K562 (cell line): Measurements from ENCODE around the gene DNAJC13. TPM values are rescaled to one million over a fixed set of nuclear protein-coding genes. Genes with fewer than 3 reads are reported as not detected.

Experiments used
- MECOM ChIP-seq: fragments of 250-450 bp; sonication (Bioruptor Pico); IDR thresholded peaks from 2 replicates; pipeline ENCODE4 v1.8.0; 2022; ENCODE audit warnings: inconsistent platforms
- PHB2 ChIP-seq: fragments of 450-650 bp; IDR thresholded peaks from 2 replicates; pipeline ENCODE4 v1.6.1; 2017; ENCODE audit warnings: low read depth
- REST ChIP-seq, 2 experiments: fragments of 450-650 bp; formaldehyde crosslinking in 1 of 2; IDR thresholded peaks; 2 replicates each; pipeline versions ENCODE4 v1.4.0 to v1.6.1; 2014 to 2020; ENCODE audit warnings: mild to moderate bottlenecking in 2 of 2, borderline replicate concordance in 1 of 2, low read depth in 1 of 2
- RHOXF2B ChIP-seq: fragments of 250-450 bp; sonication (Bioruptor Pico); conservative IDR thresholded peaks from 2 replicates; pipeline ENCODE4 v1.5.1; 2021
- THRA ChIP-seq: fragments of 450-650 bp; IDR thresholded peaks from 2 replicates; pipeline ENCODE4 v1.6.1; 2017; ENCODE audit warnings: mild to moderate bottlenecking, moderate library complexity
- ZBTB11 ChIP-seq, 3 experiments: fragments of 200-800 bp in 1 of 3; fragments of 250-450 bp in 1 of 3; fragments of 450-650 bp in 1 of 3; sonication (Bioruptor Pico) in 1 of 3; sonication (Bioruptor generic) in 1 of 3; formaldehyde crosslinking in 1 of 3; IDR thresholded peaks; 2 replicates each; pipeline versions ENCODE4 v1.6.1 to v1.8.0; 2016 to 2022; ENCODE audit warnings: mild to moderate bottlenecking in 2 of 3, missing genetic modification characterization in 2 of 3, missing compliant biosample characterization in 1 of 3, moderate library complexity in 1 of 3
- ZNF347 ChIP-seq: fragments of 450-650 bp; formaldehyde crosslinking; IDR thresholded peaks from 2 replicates; pipeline ENCODE4 v1.4.0; 2020; ENCODE audit warnings: low read depth, mild to moderate bottlenecking, moderate library complexity
- polyA plus RNA-seq, 8 experiments: library from polyadenylated mRNA; depleted of rRNA in 4 of 8; stranded (reverse) in 5 of 8; unstranded in 3 of 8; fragments of >200 nt; fragmentation: Nextera tagmentation in 2 of 8; fragmentation: Illumina TruSeq in 1 of 8; extraction: Ambion mirVana in 2 of 8; extraction: Trizol in 1 of 8; gene quantifications; 2 replicates each; pipeline versions ENCODE4 v1.2.1 to v1.2.3, GENCODE V29; 2011 to 2014; ENCODE audit warnings: inconsistent platforms in 1 of 8, missing spikeins in 1 of 8
- total RNA-seq, 7 experiments: library from RNA; depleted of rRNA in 6 of 7; stranded (reverse); fragments of >200 nt in 6 of 7; fragmentation: Illumina TruSeq in 2 of 7; extraction: Trizol in 2 of 7; gene quantifications; 2 replicates each; pipeline versions ENCODE4 v1.2.1 to v1.2.3, GENCODE V29; 2011 to 2021; ENCODE audit warnings: low replicate concordance in 1 of 7

Gene DNAJC13
- total and polyA plus RNA-seq, 9 of the 15 experiments (the other 6 are each of a cell fraction or from before 2014, with no cell fraction given), result 2.9 to 17.1 (median 10.2) TPM

- TF ChIP-seq ZBTB11 (CRISPR knock-in tag; IDR thresholded peaks at IDR 0.05), result no peak
- no peak for TF ChIP-seq MECOM
- TF ChIP-seq REST (IDR thresholded peaks at IDR 0.05; ENCODE audit: borderline replicate concordance), result no peak
- no peak for TF ChIP-seq REST (CRISPR knock-in tag; IDR thresholded peaks at IDR 0.05; ENCODE audit: low read depth)
- TF ChIP-seq RHOXF2B (CRISPR knock-in tag), result no peak
- TF ChIP-seq PHB2, result no peak
- TF ChIP-seq ZNF347 (CRISPR knock-in tag), result no peak
- no peak for TF ChIP-seq THRA
- TF ChIP-seq, all 486 proteins: peak for 0
Observed at GRCh38 chr3:132456136-132456535, 38.8 kb downstream of the DNAJC13 start (continued).
